A673 (cell line): ENCODE data around the gene RAPGEF2.

ENCODE experiments used
- EZH2 ChIP-seq: fragments of 200-600 bp; sonication (generic); IDR thresholded peaks from 2 replicates; pipeline ENCODE4 v1.6.1; 2017; ENCODE audit warnings: borderline replicate concordance, low read depth, mild to moderate bottlenecking, mixed read lengths, antibody characterized with exemption, low read length; ENCODE audit not compliant: poor library complexity, severe bottlenecking
- TF ChIP-seq, protein P1 (sequence below): fragments of 300-800, 200-600 bp; sonication (generic); conservative IDR thresholded peaks from 2 replicates; pipeline ENCODE4 v1.5.1; 2017; ENCODE audit warnings: low read depth, mild to moderate bottlenecking, antibody characterized with exemption, low read length, moderate library complexity, mixed read lengths

- TF ChIP-seq, protein P1, sequence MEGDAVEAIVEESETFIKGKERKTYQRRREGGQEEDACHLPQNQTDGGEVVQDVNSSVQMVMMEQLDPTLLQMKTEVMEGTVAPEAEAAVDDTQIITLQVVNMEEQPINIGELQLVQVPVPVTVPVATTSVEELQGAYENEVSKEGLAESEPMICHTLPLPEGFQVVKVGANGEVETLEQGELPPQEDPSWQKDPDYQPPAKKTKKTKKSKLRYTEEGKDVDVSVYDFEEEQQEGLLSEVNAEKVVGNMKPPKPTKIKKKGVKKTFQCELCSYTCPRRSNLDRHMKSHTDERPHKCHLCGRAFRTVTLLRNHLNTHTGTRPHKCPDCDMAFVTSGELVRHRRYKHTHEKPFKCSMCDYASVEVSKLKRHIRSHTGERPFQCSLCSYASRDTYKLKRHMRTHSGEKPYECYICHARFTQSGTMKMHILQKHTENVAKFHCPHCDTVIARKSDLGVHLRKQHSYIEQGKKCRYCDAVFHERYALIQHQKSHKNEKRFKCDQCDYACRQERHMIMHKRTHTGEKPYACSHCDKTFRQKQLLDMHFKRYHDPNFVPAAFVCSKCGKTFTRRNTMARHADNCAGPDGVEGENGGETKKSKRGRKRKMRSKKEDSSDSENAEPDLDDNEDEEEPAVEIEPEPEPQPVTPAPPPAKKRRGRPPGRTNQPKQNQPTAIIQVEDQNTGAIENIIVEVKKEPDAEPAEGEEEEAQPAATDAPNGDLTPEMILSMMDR, result no peak
- TF ChIP-seq EZH2, result no peak
These were observed 119.2 kb downstream of the RAPGEF2 start for GRCh38 chr4:159222043-159222552.
